NCI-H2171 treated with DMSO at 0.1 percent for 48 hours (cell line): ENCODE results near the gene PTPRN2.

Experiments
- DNase-seq: peaks from one replicate; lab custom pipeline; 2025; lab: John Stamatoyannopoulos, UW

PTPRN2 gene

DNA sequence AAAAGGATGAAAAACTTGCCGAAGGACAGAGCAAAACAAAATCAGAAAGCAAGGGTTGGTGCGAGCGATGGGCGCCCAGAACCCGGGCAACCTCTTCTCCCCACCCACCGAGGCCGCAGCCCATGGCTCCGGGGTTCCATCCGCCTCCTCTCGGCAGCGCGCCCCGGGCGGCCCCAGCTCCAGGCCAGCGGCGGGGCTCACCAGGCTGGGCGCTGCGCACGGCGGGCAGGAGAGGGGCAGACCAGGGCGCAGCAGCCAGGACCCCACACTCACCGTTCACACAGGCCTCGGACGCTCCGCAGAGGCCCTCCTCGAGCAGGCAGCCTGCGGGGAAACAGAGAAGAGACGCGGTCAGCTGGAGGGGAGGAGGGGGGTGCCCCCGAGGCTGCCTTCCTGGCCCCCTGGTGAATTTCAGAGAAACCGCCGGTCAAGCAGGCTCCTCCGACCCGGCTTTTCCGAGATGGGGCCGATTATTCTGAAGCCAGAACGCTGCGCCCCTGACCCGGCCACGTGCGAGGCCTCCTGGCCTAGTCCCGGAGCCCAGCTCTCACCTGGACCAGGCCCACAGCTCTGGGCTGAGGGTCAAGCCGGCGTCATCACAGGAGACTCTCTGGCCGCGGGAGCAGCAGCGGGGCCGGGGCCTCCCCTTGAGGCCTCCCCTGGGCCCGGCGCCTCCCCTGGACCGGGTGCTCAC, 98.0 kb downstream of the PTPRN2 start:
- no peak for DNase-seq

DNA sequence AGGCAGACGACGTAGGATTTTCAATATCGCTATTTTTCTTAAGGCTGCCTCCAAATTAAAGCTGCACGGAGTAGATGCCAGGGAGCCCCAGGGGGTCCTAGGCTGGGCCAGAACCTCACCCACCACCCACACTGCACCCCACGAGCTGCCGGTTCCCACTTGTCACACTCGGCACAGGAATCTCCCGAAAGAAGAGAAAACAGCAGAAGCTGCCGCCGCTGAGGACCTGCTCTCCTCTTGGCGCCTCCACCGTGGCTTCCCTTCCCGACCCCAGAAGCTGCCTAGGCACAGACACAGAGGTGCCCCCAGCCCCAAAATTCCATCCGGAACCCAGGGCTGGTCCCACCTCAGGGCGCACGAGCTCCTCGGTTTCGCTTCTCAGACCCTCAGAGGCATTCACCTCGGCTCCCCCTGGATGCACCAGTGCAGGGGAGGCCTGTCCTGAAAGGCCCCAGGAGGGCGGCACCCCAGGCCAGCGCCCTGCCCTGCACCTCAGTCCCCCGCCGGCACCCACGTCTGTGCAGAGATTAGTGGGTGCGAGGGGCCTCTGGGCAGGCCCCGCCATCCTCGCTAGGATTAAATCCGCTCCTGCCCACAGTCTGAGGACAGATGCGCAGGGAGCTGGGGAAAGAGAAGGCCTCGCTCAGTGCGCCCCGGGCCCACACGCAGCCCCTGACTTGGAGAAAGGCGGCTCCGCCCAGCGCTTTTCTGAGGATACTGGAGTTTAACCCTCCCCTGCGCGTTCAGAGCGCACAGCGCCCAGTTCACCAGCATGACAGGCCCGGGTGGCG, 99.2 kb downstream of the PTPRN2 start:
- DNase-seq = no peak

DNA sequence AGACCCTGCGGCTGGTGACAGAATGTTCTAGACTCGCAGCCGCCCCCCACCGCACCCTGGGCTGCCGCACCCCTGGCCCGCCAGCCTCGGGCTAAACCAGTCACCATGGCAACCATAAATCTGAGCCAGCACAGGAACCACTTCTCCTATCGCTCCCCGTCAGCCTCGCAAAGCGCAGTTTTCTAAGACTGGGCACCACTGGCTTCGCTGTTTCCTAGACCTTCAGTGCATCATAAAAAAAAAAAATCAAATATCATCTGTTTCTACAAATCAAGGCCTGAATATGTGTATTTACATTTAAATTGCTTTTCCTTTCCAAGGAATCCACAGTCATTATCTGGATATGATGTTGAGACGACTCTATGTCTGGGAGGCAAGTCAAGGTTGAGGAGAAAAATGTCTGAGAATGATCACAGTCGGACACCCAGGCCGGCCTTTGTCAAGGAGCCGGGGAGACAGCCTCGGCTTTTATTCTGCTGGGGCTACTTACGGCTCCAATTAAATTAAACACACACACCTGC, 99.9 kb downstream of the PTPRN2 start:
- no peak for DNase-seq

DNA sequence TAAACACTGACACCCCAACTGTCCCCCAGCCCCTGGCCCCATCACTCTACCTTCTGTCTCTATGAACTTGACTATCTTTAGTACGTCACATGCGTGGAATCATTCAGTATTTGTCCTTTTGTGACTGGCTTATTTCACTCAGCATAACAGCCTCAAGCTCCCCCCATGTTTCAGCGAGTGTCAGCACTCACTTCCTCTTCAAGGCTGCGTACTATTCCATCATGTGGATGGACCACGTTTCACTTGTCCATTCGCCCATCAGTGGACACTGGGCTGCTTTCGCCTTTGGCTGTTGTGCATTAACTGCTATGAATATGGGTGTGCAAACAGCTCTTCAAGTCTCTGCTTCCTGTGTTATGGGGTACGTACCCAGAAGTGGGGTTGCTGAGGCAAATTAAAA, 100.7 kb downstream of the PTPRN2 start:
- DNase-seq = no peak

DNA sequence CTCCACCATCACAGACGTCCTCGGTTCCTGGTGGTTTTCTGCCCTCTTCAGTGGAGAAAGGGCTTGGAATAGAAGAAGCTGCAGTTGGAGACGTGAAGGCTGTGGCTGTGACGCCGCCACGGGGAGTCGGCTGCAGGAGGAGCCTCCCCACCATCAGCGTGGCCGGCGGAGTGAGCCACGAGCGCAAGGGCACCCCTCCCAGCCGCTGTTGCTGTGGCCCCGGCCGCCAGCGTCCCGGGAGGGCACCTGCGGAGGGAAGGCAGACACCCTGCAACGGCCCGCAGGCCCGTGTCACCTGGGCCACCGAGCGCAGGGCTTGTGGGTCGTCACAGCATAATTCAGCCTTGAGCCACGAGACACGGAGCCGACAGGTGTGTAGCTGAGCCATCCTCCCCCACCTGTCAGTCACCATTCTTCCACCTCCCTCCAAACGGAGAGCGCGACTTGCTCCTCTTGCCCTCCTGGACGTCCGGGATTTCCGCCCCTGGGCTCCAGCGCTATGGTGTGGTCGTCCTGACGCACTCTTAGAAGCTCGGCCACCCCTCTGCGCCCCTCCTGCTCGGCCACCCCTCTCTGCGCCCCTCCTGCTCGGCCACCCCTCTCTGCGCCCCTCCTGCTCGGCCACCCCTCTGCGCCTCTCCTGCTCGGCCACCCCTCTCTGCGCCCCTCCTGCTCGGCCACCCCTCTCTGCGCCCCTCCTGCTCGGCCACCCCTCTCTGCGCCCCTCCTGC, 102.7 kb downstream of the PTPRN2 start:
- DNase-seq = no peak

DNA sequence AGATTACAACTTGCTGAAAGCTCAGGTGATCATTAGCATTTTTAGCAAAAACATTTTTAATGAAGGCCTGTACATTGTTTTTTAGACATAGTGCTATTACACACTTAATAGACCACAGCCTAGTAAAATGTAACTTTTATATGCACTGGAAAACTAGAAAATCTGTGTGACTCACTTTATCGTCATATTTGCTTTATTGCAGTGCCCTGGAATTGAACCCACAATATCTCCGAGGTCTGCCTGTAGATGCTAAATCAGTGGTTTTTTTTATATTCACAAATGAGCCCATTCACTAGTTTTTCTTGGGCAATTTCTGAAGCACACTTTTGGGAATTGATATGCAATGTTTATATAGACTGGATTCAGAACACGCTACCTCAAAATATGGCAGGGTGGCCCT, 105.1 kb downstream of the PTPRN2 start:
- DNase-seq = no peak

DNA sequence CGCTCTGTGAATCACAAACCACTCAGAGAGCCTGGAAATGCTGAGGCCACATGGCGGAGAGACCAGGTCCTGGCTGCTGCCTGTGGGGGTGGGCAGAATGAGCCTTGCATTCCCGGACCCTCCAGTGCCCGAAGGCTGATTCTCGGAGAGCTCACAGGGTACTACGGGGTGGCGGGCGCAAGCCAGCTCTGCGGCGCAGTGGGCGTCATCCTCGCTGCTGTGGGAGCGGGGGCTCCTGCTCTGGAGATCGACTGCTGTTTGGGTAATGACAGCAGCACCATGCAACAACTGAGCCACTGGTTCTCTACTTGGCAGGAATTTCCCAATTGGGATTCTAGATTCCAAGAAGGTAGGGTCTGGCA, 108.0 kb downstream of the PTPRN2 start:
- no peak for DNase-seq

DNA sequence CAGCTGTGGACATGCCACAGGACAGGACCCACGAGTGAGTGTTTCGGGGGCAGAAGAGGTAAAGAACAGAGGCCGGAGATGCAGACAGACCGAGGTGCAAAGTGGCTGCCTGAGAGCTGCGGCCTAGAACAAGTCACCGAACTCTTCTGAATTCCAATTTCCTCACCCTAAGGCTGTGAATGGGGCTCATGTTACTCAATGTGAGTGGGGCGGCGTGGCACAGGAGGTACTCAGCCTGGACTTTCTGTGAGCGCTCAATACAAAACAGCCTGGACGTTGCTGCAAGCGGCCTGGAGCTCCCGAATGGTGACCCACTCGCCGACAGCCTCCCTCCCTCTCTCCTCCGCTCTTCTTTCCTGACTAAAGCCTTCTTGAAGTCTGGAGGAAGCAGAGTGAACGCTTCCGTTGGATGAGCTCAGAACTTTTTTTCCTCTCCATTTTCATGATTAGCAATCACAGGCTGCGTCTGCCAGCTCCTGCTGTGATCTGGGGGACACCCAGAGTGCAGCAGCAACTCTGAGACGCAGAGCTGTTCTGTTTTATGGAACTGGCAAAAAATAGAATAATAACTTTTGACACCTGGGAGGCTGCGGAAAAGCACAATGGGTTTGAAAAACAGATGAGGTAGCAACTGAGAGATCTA, 108.5 kb downstream of the PTPRN2 start:
- no peak for DNase-seq

DNA sequence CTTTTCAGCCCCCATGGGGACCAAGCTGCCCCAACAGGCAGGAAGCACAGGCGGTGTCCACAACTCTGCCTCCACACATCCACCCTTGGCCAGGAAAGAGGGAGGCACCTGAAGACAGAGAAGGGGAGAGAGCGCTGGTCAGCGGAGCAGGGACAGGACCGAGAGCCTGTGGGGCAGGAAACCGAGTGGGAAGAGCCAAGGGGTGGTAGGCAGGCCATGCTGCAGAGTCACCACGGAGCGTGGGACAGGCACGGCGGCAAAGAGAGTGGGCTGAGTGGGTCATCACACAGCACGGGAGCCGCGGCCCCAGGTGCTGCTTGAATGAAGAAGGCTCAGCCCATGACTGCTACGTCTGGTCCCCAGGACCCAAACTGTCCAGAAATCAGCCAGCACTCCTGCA, 109.8 kb downstream of the PTPRN2 start:
- DNase-seq = no peak

DNA sequence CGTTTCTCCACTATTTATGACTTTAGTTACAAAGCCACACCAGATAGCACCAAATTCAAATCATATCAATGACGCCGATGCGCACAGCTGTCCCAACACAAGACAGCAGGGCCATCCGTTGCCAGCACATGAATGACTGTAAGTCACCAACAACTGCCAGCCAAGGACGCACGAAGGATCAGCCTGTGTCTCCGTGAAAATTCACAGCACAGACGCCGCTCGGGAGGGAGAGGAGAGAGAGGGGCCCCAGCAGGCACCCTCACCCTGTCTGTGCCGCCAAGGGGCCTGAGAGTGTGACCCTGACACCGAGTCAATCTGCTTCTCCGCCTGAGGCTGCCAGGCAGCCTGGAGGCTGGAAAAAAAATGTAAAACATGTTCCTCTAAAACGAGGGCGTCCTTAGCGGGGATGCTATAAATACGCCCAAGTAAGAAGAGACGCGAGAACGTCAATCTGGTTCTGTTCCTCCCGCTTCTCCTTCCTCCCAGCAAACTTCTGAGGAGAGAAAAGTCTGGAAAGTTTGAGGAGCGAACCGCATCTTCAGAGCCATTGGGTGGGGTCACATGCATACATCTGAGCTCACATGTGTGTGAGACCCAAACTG, 111.2 kb downstream of the PTPRN2 start:
- no peak for DNase-seq

DNA sequence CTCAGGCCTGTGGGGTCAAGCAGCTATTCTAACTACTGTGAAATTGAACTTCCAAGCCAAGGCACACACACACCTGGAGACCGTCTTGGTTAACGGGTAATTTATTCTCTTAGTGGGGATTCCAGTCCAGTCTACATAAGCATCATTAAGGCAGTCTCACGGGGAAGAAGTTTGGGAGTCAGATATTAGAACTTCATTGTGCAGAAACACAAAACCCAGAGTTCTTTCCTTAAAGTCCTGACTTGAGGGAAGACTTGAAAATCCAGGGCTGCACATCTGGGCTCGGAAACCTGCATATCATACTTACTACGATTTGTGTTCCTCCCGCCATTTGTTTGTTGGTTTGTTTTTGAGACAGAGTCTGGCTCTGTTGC, 112.0 kb downstream of the PTPRN2 start:
- DNase-seq = no peak

DNA sequence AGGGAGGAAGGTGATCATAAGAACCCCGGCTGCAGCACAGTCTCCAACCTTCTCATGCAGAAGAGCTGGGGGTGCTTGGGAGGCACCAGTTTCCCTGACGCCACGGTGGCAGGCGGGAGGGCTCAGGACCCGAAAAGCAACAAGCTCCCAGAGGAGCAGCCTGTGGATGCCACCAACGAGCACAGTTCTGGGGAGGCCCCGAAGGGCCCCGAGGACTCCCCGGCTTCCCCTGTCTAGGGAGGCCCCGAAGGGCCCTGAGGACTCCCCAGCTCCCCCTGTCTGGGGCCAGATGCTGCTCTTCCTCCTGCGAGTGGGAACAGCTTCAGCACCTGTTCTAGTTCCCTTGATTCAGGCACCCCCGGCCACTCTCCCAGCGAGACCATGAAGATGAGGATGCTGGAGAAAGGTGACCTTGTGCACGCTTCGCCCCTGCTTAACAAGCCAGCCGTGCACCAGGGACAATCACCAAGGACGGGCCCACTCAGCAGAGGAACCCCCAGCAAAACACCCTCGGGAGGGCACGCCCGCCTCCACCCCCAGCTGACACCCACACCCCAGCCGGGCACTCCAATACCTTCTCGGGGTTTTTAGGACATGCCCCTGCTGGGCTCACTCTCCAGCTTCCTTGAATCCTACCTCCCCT, 112.5 kb downstream of the PTPRN2 start:
- DNase-seq = no peak

DNA sequence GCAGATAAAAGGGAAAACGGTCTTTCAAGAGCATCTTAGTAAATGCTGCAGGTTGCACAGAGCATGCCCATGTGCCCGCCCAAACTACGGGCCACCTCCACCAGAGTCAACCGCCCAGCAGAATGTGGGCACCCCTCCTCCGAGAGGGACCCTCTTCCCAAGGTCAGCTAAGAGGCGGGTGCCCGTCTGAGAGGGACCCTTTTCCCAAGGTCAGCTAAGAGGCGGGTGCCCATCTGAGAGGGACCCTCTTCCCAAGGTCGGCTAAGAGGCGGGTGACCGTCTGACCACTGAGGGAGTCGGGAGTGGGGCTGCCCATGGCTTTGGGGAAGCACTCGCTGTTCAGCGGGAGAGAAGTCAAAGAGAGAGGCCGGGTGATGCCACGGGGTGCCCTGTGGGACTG, 113.1 kb downstream of the PTPRN2 start:
- no peak for DNase-seq

DNA sequence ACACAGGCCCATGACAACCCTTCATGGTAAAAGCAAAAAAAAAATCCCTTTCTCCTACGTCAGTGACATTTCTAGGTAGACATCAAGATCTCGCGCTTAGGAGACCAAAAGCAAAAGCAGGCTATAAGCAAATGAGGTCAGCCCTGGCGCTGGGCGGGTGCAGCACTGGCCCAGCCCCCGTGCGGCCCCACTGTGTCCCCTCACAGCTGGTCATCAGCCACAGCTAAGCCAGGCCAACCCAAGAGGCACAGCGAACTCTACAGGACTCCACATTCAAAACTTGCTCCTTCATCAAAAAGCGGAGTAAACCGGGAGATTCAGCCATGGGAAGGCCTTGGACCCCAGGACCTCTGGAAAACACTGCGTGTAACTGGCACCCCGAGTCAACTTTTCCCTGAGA, 113.7 kb downstream of the PTPRN2 start:
- DNase-seq = no peak

DNA sequence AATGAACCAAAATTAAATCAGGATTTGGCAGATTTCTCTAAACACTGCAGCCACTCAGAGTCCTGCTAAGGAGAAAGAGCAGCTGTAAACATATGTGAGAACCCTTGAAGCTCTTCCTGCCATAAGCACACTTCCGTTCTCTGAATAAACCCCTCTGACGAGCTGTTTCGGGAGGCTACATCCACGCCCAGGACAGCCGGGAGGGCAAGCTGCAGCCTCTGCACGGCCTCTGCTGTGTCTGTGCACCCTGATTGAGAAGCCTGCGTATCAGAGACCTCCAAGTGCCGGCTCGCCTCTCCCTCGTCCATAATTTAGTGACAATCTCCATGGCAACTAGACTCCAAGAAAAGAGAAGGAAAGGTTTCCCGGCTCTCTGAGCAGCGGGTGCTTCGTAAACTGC, 114.4 kb downstream of the PTPRN2 start:
- DNase-seq = no peak

DNA sequence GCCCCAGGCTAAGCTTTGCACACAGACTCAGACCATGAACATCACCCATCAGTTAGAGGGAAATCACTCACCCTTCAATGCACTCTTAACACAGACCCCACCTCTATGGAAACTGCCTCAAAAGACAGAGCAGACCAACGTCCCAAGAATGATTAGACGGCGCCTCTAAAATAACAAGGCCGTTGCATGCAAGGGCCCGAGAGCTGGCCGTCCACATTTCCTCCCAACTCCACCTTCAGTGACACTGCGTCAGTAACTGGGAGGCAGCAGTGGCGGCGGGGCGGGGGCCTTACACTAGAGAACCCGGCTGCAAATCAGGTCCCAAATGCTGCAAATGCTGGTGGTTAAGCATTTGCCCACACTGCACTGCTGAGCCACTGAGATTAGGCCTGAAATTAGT, 115.0 kb downstream of the PTPRN2 start:
- DNase-seq = no peak

DNA sequence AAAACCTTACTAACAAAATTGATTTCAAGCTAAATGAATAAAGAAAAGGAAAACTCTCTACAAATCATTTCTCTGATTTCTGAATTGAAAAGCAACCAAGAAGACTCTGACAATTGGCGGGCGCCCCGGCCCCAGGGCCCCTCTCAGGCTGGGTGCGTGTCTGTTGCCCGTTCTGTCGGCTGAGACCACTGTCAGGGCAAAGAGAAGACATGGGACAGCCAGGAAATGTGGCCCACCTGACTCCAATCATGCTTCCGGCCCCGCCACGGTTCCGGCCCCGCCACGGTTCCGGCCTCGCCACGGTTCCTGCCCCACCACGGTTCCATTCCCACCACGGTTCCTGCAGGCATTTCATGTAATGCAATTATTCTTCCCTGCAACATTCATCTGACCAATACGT, 115.9 kb downstream of the PTPRN2 start:
- DNase-seq = no peak

DNA sequence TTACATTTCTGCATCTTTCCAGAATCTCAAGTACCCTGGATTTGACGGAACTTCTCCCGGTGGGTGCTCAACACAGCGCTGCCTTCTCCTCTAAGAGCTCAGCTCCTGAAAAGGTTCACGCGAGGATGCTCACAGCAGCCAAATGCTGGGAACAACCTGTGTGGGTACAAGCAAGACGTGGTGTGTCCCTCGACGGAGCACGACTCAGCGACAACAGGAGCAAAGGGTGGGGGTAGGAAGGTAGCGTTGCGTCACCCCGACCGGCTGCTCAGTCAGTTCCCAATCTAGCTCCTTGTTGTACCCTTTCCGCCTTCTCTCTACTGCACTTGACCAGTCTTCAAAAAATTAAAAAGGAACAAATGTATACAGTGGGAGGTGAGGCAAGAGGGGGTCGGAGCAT, 117.3 kb downstream of the PTPRN2 start:
- no peak for DNase-seq

DNA sequence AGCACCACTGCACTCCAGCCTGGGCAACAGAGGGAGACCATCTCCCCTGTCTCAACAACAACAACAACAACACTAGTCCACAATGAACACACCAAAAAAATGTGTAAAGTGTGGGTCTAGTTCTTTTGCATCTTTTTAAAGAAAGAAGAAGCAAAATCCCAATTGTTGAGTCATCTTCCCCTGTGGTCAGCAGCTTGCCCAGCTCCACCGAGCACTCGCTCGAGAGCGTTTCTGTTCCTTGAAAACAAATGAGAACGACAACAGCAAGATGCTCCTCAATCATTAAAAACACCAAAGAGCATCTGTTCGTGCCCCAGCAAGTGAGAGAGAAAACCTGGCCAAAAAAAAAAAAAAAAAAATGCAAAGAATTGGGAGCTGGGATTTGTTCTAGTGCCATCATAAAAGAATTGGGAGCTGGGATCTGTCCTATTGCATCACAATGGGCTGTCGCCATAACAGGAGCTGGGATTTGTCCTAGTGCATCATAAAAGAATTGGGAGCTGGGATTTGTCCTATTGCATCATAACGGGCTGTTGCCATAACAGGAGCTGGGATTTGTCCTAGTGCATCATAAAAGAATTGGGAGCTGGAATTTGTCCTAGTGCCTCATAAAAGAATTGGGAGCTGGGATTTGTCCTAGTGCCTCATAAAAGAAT, 118.1 kb downstream of the PTPRN2 start:
- peak; percentile 18 for DNase-seq

DNA sequence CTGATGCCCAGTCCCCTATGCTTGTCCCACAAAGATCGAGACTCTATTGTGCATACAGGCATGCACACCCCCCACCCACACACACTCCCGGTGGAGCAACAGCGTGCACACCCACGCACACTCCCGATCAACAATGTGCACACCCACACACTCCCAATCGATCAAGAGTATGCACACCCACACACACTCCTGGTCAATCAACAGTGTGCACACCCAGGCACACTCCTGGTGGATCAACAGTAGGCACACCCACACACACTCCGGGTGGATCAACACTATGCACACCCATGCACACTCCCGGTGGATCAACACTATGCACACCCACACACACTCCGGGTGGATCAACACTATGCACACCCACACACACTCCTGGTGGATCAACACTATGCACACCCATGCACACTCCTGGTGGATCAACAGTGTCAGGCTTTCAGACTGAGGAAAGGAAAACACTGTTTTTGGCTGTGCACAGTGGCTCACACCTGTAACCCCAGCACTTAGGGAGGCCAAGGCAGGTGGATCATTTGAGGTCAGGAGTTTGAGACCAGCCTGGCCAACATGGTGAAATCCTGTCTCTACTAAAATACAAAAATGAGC, 118.8 kb downstream of the PTPRN2 start:
- no peak for DNase-seq

DNA sequence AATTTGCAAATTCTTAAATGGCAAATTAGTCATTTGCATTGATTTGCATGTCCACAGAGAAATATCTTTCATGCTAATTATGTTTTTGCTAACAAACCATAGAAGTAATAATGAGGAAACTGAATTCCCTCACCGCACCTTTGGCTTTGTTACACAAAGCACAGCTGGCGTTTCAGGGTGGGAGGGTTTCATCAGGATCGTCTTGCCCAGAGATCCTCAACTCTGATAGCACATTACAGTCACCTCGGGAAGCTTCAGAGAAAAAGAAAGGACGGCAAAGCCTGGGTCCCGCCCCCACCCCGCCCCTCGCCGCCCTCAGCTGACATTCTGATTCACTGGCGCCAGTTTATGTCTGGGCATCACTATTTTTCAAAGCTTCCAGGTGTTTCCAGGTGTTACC, 119.4 kb downstream of the PTPRN2 start:
- no peak for DNase-seq
